Panc1 (cell line): ENCODE measurements around the gene ADGRA1.

Experiments used
- CTCF ChIP-seq: fragments of 450-650 bp; IDR thresholded peaks from 2 replicates; pipeline ENCODE4 v1.5.1; 2017; ENCODE audit warnings: mild to moderate bottlenecking
- POLR2AphosphoS5 ChIP-seq: IDR thresholded peaks from 2 replicates; pipeline ENCODE4 v1.6.1; 2012; ENCODE audit warnings: mild to moderate bottlenecking, low read depth, low read length, moderate library complexity

GRCh38 chr10:133069033-133069525, 18.6 kb upstream of the ADGRA1 start:
- TF ChIP-seq POLR2AphosphoS5 (no peak), CTCF (no peak)
